ENCODE results near the gene PASK. TPM values are rescaled to one million over a fixed set of nuclear protein-coding genes. Genes with fewer than 3 reads are reported as not detected.

PASK gene
- total RNA-seq, 1 donor from 2014 or later = 20.3 TPM

GRCh38 chr2:241131531-241131930 is 17.7 kb downstream of the PASK start:
- H3K4me1 Mint-ChIP-seq = no peaks in the 10 kb centered on the region
- H3K4me1 ChIP-seq = no peaks in the 10 kb centered on the region
- no peaks in the 10 kb centered on the region for H3K27me3 ChIP-seq
- no peaks in the 10 kb centered on the region for H3K27me3 Mint-ChIP-seq (ENCODE audit: insufficient read depth, low read depth)
- peaks cover 7% of the 10 kb centered on the region for H3K36me3 Mint-ChIP-seq
- H3K27ac Mint-ChIP-seq = no peak overlapping the region
- H3K9me3 ChIP-seq (ENCODE audit: low read depth) = no peaks in the 10 kb centered on the region
- no peaks in the 10 kb centered on the region for H4K20me1 ChIP-seq (ENCODE audit: low read depth)
- H3K4me3 ChIP-seq = no peak overlapping the region
- no peaks in the 10 kb centered on the region for H3K79me2 ChIP-seq (ENCODE audit: low read depth)
- no peaks in the 10 kb centered on the region for H3F3A ChIP-seq (ENCODE audit: low read depth)
- H3K27ac ChIP-seq = no peak overlapping the region
- DNase-seq (ENCODE audit: low spot score) = no peak
- H3K4me3 Mint-ChIP-seq = no peak overlapping the region
- H3K4me2 ChIP-seq = no peak overlapping the region
- H3K9ac ChIP-seq = no peak overlapping the region
- no peaks in the 10 kb centered on the region for H3K36me3 ChIP-seq
- H2AFZ ChIP-seq (replicated peaks) = no peak overlapping the region
- H3K9me3 Mint-ChIP-seq = no peaks in the 10 kb centered on the region
- TF ChIP-seq CTCF (IDR thresholded peaks at IDR 0.05) = no peak
- TF ChIP-seq EZH2phosphoT487 (IDR thresholded peaks at IDR 0.05) = no peak
- TF ChIP-seq EZH2 (IDR thresholded peaks at IDR 0.05) = no peak

GRCh38 chr2:241130316-241130715 is 19.0 kb downstream of the PASK start:
- Mint-ChIP-seq H3K27me3 (ENCODE audit: insufficient read depth, low read depth) (no peaks in the 10 kb centered on the region), H3K4me3 (no peak overlapping the region), H3K9me3 (no peaks in the 10 kb centered on the region), H3K36me3 (peaks cover 7% of the 10 kb centered on the region), H3K27ac (no peak overlapping the region), H3K4me1 (no peaks in the 10 kb centered on the region)
- Histone ChIP-seq H3K9ac (no peak overlapping the region), H3K27me3 (no peaks in the 10 kb centered on the region), H3K36me3 (no peaks in the 10 kb centered on the region), H3K4me1 (no peaks in the 10 kb centered on the region), H3F3A (ENCODE audit: low read depth) (no peaks in the 10 kb centered on the region), H3K79me2 (ENCODE audit: low read depth) (no peaks in the 10 kb centered on the region), H2AFZ (replicated peaks) (no peak overlapping the region), H3K4me3 (no peak overlapping the region), H4K20me1 (ENCODE audit: low read depth) (no peaks in the 10 kb centered on the region), H3K4me2 (no peak overlapping the region), H3K27ac (no peak overlapping the region), H3K9me3 (ENCODE audit: low read depth) (no peaks in the 10 kb centered on the region)
- DNase-seq (ENCODE audit: low spot score) = no peak
- TF ChIP-seq EZH2phosphoT487 (IDR thresholded peaks at IDR 0.05) = no peak
- TF ChIP-seq EZH2 (IDR thresholded peaks at IDR 0.05) = no peak
- TF ChIP-seq CTCF (IDR thresholded peaks at IDR 0.05) = no peak

DNA sequence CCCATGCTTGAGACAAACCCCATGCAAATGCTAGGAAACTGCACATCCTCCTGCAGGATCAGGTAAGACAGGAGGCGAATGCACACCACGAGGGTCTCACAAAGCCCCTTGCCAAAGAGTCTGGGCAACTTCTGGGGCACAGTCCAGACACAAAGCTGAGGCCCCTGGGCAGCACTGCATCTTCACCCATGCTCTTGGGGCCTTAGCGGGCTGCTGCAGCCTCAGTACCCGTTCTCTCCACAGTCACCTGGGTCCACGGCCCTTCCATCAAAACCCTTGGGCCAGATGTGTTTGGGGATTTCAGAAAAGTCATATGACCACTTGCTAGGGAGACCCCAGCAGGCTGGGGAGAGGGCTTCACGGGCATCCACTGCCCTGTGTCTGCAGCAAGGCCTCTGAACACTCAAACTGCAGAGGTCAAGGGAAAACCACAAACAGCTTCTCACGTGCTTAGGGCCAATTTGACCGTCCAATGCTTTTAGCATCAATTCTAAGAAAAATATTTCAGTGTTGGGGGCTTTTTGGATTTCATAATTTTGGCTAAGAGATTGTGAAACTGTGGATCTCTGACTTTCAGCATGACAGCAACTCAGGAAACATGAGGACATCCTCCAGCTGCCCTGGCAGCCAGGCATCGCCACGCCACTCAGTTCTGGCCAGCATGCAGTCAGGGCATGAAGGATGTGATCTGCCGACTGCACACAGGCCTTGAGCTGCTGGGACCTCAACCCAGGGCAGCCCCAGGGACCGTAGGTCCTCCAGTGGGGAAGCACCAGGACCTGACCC is 20.0 kb downstream of the PASK start:
- Mint-ChIP-seq H3K27me3 (ENCODE audit: insufficient read depth, low read depth) (no peaks in the 10 kb centered on the region), H3K9me3 (no peaks in the 10 kb centered on the region), H3K27ac (no peak overlapping the region), H3K4me1 (no peaks in the 10 kb centered on the region), H3K4me3 (no peak overlapping the region), H3K36me3 (peaks cover 7% of the 10 kb centered on the region)
- no peak overlapping the region for H3K27ac ChIP-seq
- DNase-seq (ENCODE audit: low spot score) = no peak
- H3K4me3 ChIP-seq = no peak overlapping the region
- no peak overlapping the region for H3K4me2 ChIP-seq
- TF ChIP-seq EZH2phosphoT487 (IDR thresholded peaks at IDR 0.05) (no peak), CTCF (IDR thresholded peaks at IDR 0.05) (no peak), EZH2 (IDR thresholded peaks at IDR 0.05) (no peak)
- no peaks in the 10 kb centered on the region for H3F3A ChIP-seq (ENCODE audit: low read depth)
- no peaks in the 10 kb centered on the region for H3K27me3 ChIP-seq
- no peaks in the 10 kb centered on the region for H3K4me1 ChIP-seq
- no peaks in the 10 kb centered on the region for H3K9me3 ChIP-seq (ENCODE audit: low read depth)
- no peaks in the 10 kb centered on the region for H4K20me1 ChIP-seq (ENCODE audit: low read depth)
- no peak overlapping the region for H3K9ac ChIP-seq
- no peak overlapping the region for H2AFZ ChIP-seq (replicated peaks)
- H3K79me2 ChIP-seq (ENCODE audit: low read depth) = no peaks in the 10 kb centered on the region
- no peaks in the 10 kb centered on the region for H3K36me3 ChIP-seq

Data from neural progenitor cell (in vitro differentiated cells).